Measurements from ENCODE around the gene MDN1. TPM values are rescaled to one million over a fixed set of nuclear protein-coding genes. Genes with fewer than 3 reads are reported as not detected.

Gene MDN1
- total RNA-seq, 1 donor from 2014 or later: 74.6 TPM

DNA sequence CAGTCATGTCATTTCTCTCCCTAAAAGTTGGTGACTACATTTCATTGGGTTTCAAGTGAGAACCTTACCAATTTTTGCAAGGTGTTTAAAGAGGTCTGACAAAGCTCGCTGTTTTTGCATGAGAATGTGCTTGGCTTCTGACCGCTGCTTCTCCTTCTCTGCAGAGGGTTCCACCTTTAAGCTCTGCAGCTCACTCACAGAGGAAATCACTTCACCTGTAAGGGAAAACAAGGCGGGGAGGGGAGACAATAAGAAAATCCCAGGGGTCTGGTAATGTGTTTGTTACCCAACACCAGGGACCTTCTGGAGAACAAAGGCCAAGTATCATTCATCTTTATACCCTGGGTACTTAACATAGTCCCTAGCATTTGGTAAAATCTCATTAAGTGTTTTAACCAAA lies 141.1 kb downstream of the MDN1 start:
- Mint-ChIP-seq H3K36me3 (ENCODE audit: low read depth) (peaks cover 40% of the 10 kb centered on the region), H3K27me3 (ENCODE audit: insufficient read depth) (no peaks in the 10 kb centered on the region), H3K9me3 (no peaks in the 10 kb centered on the region), H3K27ac (no peak overlapping the region), H3K4me3 (no peak overlapping the region), H3K4me1 (ENCODE audit: low read depth) (no peaks in the 10 kb centered on the region)
- intact Hi-C loops (cut with micrococcal nuclease): no loop called here
- no peak for DNase-seq (ENCODE audit: low spot score)

- intact Hi-C loops (cut with micrococcal nuclease): no loop called here
- Mint-ChIP-seq H3K9me3 (no peaks in the 10 kb centered on the region), H3K27ac (no peak overlapping the region), H3K4me3 (no peak overlapping the region), H3K36me3 (ENCODE audit: low read depth) (peaks cover 57% of the 10 kb centered on the region), H3K4me1 (ENCODE audit: low read depth) (no peaks in the 10 kb centered on the region), H3K27me3 (ENCODE audit: insufficient read depth) (no peaks in the 10 kb centered on the region)
- no peak for DNase-seq (ENCODE audit: low spot score)
These were observed 143.4 kb downstream of the MDN1 start for GRCh38 chr6:89675949-89676748.

DNA sequence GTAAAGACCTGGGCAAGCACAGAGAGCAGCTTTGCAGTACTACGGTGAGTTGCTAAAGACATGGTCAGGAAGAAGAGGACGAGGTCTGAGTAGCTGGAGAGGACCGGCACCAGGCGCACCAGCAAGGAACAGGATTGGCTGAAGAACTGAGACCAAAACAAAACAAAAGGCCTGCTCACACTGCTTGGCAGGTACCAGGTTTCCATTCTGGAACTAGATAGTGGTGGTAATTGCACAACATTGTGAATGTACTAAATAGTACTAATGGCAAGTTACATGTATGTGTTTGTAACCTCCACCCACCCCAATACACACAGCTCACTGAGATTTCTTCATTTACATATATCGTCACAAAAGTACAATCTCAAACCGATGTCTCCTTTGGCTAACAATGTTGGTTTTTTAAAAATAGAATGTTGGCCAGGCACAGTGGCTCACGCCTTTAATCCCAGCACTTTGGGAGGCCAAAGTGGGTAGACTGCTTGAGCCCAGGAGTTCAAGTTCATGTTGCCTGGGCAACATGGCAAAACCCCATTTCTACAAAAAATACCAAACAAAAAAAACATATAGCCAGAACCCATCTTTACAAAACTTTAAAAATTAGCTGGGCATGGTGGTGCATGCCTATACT lies 148.5 kb downstream of the MDN1 start:
- DNase-seq (ENCODE audit: low spot score): no peak
- intact Hi-C loops (cut with micrococcal nuclease): no loop called here
- Mint-ChIP-seq H3K27me3 (ENCODE audit: insufficient read depth) (no peaks in the 10 kb centered on the region), H3K4me3 (no peak overlapping the region), H3K27ac (no peak overlapping the region), H3K4me1 (ENCODE audit: low read depth) (no peaks in the 10 kb centered on the region), H3K36me3 (ENCODE audit: low read depth) (peaks cover 52% of the 10 kb centered on the region), H3K9me3 (no peaks in the 10 kb centered on the region)

- H3K4me1 Mint-ChIP-seq (ENCODE audit: low read depth): no peaks in the 10 kb centered on the region
- H3K9me3 Mint-ChIP-seq: no peaks in the 10 kb centered on the region
- H3K27me3 Mint-ChIP-seq (ENCODE audit: insufficient read depth): no peaks in the 10 kb centered on the region
- H3K36me3 Mint-ChIP-seq (ENCODE audit: low read depth): peaks cover 47% of the 10 kb centered on the region
- H3K27ac Mint-ChIP-seq: no peak overlapping the region
- no peak overlapping the region for H3K4me3 Mint-ChIP-seq
- no peak for DNase-seq (ENCODE audit: low spot score)
- intact Hi-C loops (cut with micrococcal nuclease): no loop called here
These were observed 150.6 kb downstream of the MDN1 start for GRCh38 chr6:89669002-89669401.

DNA sequence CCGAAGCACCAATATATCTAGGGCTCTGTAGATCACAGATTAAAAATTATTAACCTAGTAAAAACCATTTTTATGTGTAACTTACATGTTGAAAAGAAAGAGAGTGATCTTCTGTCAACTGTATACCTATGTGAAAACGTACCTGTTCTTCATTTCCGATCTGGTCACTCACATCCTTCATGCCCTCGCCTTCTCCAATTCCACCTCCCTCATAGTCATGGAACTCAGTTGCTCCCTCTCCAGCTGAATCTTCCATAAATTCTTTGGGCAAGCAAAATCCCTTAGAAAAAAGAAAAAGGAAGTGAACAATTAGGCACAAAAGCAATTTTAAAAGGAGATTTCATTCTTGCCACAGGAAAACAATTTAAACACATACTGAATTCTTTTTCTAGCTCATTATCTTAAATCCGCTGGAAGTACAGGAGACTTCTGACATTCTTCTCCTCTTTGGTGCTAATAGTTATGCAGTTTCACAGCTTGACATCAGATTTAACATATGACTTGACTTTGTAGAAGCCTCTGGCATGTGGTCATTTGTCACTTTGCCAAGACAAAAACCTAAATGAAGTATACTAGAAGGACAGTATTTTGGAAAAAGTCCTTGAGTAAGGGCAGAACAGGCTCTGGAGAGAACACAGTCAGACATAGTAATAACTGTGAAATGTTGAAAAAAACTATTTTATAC lies 151.6 kb downstream of the MDN1 start:
- Mint-ChIP-seq H3K4me3 (no peak overlapping the region), H3K9me3 (no peaks in the 10 kb centered on the region), H3K4me1 (ENCODE audit: low read depth) (no peaks in the 10 kb centered on the region), H3K27me3 (ENCODE audit: insufficient read depth) (no peaks in the 10 kb centered on the region), H3K27ac (no peak overlapping the region), H3K36me3 (ENCODE audit: low read depth) (peaks cover 48% of the 10 kb centered on the region)
- no peak for DNase-seq (ENCODE audit: low spot score)
- intact Hi-C loops (cut with micrococcal nuclease): no loop called here

- Mint-ChIP-seq H3K36me3 (ENCODE audit: low read depth) (peaks cover 44% of the 10 kb centered on the region), H3K4me3 (no peak overlapping the region), H3K27ac (peak overlapping the region; percentile 9), H3K9me3 (no peaks in the 10 kb centered on the region), H3K27me3 (ENCODE audit: insufficient read depth) (no peaks in the 10 kb centered on the region), H3K4me1 (ENCODE audit: low read depth) (peaks cover 6% of the 10 kb centered on the region)
- intact Hi-C loops (cut with micrococcal nuclease): no loop called here
- DNase-seq (ENCODE audit: low spot score): no peak
These were observed 156.9 kb downstream of the MDN1 start for GRCh38 chr6:89662659-89663223.

DNA sequence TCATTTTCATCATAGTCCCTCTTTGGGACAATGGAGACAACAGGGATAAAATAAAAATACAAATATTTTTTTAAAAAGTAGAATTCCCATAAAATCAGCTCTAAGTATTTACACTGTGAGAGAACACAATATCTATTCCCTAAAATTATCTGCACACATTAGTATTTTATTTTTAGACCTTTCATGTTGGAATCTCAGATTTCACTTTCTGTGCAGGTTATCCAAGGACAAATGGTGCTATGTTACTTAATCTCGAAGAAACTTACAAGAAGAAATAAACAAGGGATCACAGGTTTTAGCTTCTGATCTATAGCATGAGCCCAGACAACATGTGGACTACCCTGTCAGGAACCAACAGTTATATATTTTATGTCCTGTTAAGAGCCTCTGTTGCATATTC lies 158.0 kb downstream of the MDN1 start:
- Mint-ChIP-seq H3K4me1 (ENCODE audit: low read depth) (peaks cover 6% of the 10 kb centered on the region), H3K36me3 (ENCODE audit: low read depth) (peaks cover 54% of the 10 kb centered on the region), H3K27me3 (ENCODE audit: insufficient read depth) (no peaks in the 10 kb centered on the region), H3K27ac (no peak overlapping the region), H3K9me3 (no peaks in the 10 kb centered on the region), H3K4me3 (no peak overlapping the region)
- intact Hi-C loops (cut with micrococcal nuclease): no loop called here
- no peak for DNase-seq (ENCODE audit: low spot score)

GRCh38 chr6:89660981-89661380 lies 158.6 kb downstream of the MDN1 start:
- intact Hi-C loops (cut with micrococcal nuclease): no loop called here
- Mint-ChIP-seq H3K4me3 (no peak overlapping the region), H3K4me1 (ENCODE audit: low read depth) (peaks cover 6% of the 10 kb centered on the region), H3K36me3 (ENCODE audit: low read depth) (peaks cover 50% of the 10 kb centered on the region), H3K9me3 (no peaks in the 10 kb centered on the region), H3K27me3 (ENCODE audit: insufficient read depth) (no peaks in the 10 kb centered on the region), H3K27ac (no peak overlapping the region)
- DNase-seq (ENCODE audit: low spot score): no peak

DNA sequence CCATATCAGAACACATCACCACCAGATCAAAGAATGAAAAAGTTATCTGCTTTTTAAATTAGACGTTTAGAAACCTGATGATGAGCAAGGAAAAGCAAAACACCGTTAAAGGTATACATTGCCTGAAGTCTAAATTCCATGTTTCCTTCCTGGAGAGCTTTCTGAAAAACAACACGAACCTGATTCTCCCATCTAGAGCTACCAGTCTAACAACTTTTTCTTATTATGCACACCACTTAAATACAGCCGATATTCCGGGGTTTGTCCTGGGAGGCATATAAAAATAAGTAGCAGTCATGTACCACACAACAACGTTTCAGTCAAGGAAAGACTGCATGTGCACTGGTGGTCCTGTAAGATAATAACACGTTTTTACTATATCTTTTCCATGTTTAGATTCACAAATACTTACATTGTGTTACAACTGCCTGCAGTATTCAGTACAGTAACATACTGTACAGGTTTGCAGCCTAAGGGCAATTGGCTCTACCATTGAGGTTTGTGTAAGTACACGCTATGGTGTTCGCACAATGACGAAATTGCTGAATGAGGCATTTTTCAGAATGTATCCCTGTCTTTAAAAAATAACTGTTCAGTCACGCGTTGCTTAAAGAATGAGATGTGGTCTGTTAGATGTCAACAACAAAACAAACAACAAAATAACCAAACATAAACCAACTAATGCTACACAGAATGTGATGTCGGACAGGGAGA lies 162.0 kb downstream of the MDN1 start:
- H3K27ac Mint-ChIP-seq: no peak overlapping the region
- DNase-seq (ENCODE audit: low spot score): no peak
- no peaks in the 10 kb centered on the region for H3K27me3 Mint-ChIP-seq (ENCODE audit: insufficient read depth)
- H3K4me3 Mint-ChIP-seq: no peak overlapping the region
- H3K36me3 Mint-ChIP-seq (ENCODE audit: low read depth): peaks cover 46% of the 10 kb centered on the region
- no peaks in the 10 kb centered on the region for H3K9me3 Mint-ChIP-seq
- intact Hi-C loops (cut with micrococcal nuclease): no loop called here
- peaks cover 2% of the 10 kb centered on the region for H3K4me1 Mint-ChIP-seq (ENCODE audit: low read depth)

- H3K27ac Mint-ChIP-seq: no peak overlapping the region
- H3K36me3 Mint-ChIP-seq (ENCODE audit: low read depth): peaks cover 48% of the 10 kb centered on the region
- no peaks in the 10 kb centered on the region for H3K4me1 Mint-ChIP-seq (ENCODE audit: low read depth)
- intact Hi-C loops (cut with micrococcal nuclease): no loop called here
- H3K9me3 Mint-ChIP-seq: no peaks in the 10 kb centered on the region
- DNase-seq (ENCODE audit: low spot score): no peak
- H3K27me3 Mint-ChIP-seq (ENCODE audit: insufficient read depth): no peaks in the 10 kb centered on the region
- H3K4me3 Mint-ChIP-seq: no peak overlapping the region
These were observed 164.5 kb downstream of the MDN1 start for GRCh38 chr6:89655122-89655521.

DNA sequence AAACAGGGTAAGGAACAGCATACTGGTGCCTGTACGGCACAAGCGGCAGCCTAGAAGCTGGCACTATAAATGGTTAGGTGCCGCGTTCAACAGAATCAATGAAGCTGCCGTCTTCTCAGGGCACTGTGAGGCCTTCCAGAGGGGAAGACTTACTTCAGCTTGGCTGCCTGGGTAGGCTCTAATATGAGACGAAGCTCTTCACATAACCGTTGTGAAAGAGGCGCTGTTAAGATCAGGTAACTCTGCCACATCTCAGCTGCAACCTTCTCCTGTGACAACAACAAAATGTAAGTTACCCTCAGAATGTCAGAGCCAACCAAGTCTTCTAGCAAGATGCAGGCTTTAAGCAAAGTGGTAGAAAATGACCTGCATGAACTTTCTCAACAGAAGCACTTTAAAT lies 169.0 kb downstream of the MDN1 start:
- Mint-ChIP-seq H3K9me3 (no peaks in the 10 kb centered on the region), H3K27ac (no peak overlapping the region)
- intact Hi-C loops (cut with micrococcal nuclease): no loop called here

DNA sequence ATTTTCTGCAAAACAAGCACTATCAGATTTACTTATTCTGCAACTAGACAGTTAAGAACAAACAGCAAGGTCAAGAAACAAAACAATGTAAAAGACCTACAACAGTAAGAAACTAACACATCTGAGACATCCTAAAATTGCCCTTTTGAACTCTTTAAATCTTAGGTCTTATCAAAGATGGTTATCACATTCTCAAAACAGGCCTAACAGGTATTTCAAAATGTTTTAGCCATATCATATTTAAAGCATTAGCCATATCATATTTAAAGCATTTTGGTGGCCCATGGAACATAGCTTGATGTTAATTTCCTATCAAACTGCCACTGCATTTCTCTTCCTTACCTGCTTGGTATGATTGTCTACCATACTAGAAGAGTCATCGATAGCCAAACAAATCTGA lies 169.9 kb downstream of the MDN1 start:
- H3K36me3 Mint-ChIP-seq (ENCODE audit: low read depth): peaks cover 38% of the 10 kb centered on the region
- intact Hi-C loops (cut with micrococcal nuclease): no loop called here
- DNase-seq (ENCODE audit: low spot score): no peak
- no peaks in the 10 kb centered on the region for H3K27me3 Mint-ChIP-seq (ENCODE audit: insufficient read depth)
- H3K4me1 Mint-ChIP-seq (ENCODE audit: low read depth): peaks cover 3% of the 10 kb centered on the region
- no peaks in the 10 kb centered on the region for H3K9me3 Mint-ChIP-seq
- no peak overlapping the region for H3K27ac Mint-ChIP-seq
- H3K4me3 Mint-ChIP-seq: no peak overlapping the region

More for the DNA sequence above, 169.0 kb downstream of the MDN1 start:
- H3K4me3 Mint-ChIP-seq: no peak overlapping the region
- H3K27me3 Mint-ChIP-seq (ENCODE audit: insufficient read depth): no peaks in the 10 kb centered on the region
- H3K4me1 Mint-ChIP-seq (ENCODE audit: low read depth): no peaks in the 10 kb centered on the region
- DNase-seq (ENCODE audit: low spot score): no peak
- peaks cover 39% of the 10 kb centered on the region for H3K36me3 Mint-ChIP-seq (ENCODE audit: low read depth)
